ENCODE measurements around the gene PDE1A.

The PDE1A gene

DNA sequence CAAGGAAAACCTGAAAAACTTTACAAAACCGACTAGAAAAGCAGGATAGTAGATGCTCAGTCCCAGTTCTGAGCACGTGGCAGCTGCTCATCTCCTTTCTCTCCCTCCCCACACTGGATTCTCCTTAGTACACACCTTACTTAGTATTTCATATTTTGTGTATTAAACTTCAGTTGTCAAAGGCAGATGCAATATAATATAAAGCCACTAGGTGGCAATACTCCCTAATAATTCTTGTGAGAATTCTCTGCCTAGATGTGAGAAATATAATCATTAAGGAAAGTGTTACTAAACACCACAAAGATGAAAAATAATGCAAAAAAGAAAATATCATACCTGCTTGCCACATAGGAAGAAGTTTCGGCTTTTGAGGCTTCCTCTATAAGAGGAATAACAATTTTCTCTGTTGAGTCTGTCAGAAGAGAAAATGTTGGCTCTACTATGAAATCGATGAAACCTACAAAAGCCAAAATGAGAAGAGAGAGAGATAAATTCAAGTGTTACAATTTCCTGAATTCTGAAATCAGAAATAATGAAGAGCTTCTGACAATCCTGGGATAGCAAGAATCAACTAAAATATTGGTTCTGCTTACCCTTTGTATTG, 240.6 kb downstream of the PDE1A start:
- peak; percentile 42 for DNase-seq

DNA sequence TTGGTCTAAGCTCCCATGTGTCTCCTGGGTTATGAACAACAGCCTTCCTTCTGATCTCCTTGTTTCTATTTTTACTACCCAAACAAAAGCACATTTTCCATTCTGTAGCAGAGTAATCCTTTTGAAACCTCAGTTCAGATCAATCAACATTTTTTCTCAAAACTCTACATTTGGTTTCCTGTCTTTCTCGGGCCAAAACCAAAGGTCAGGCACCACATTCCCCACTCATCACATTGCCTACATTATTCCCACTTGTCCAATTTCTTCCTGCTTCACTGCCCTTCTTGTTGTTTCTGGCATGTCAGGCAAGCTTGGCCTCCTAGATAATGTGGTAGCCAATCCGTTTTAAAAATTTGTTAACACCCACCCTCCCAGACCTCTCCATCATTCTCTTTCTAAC, 244.4 kb downstream of the PDE1A start:
- no peak for DNase-seq

DNA sequence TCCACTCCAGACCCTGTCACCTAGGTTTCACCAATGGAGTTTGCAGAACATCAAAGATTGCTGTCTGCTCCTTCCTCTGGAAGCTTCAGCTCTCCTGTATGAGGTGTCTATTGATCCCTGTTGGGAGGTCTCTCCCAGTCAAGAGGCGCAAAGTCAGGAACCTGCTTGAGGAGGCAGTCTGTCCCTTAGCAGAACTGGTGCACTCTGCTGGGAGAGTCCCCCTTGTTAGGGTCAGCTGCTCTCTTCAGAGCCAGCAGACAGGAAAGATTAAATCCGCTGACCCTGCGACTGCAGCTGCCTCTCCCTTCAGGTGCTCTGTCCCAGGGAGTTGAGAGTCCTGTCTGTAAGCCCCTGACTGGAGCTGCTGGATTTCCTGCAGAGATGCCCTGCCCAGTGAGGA, 245.5 kb downstream of the PDE1A start:
- no peak for DNase-seq

DNA sequence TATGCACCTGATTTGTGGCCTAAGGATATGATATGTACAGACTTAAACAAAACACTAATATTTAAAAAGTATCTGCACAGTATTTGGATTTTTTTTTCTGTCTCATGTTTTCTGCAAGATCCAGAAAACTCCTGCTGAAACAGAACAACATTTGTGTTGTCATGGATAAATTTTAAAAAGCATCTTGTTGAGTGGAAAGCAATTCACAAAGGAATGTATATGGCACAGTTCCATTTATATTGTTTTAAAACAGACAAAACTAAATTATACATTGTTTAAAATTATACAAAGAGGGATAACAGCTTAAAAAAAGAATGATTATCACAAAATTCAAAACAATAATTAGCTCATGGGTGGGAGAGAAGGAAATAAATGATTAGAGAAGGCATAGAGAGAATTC, 247.7 kb downstream of the PDE1A start:
- DNase-seq: no peak

DNA sequence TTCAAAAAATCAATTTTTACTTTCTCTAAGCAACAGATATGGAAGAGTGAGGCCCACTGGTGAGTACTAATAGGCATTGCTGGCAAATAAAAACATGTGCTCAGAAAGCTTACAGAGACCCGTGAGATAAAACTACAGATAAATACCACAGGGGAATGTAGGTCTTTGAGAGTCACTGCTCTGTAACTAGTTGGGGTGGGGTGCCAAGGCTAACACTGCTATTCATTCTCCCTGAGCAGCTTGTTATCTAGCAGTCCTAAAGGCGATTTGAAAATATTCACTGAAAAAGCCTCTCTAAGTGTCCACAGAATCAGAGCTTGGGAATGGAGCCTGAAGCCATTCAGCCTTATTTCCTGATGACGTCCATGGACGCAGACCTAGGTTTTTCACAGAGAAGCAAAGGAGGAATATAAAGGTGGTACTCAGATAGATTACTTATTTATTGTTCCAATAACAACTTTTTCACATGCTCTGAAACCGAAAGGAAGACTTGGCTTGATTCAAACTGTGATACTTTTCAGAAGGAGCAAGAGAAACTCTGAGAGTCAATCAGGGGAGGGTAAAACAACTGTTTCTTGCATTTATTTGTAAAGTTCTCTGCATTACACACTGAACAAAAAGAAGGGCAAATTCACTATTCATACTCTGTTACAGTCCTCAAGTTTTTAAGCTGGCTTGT, 252.8 kb downstream of the PDE1A start:
- no peak for DNase-seq

DNA sequence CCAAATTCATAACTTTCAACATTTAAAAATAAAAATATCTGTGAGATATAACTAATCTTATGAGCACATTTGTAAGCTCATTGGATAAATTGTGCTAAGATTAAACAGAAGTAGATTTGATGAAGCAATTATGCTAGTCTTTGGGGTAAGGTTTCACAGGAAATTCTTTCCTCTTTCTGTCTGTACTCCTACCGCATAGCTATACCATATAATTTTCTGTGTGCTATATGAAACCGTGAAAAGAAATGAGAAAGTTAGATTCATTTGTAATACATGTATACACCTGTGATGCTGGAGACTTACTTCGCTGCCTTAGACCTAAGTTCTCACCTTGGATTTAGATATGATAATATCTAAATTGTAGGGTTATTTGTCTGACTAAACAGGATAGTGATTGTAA, 256.5 kb downstream of the PDE1A start:
- no peak for DNase-seq

DNA sequence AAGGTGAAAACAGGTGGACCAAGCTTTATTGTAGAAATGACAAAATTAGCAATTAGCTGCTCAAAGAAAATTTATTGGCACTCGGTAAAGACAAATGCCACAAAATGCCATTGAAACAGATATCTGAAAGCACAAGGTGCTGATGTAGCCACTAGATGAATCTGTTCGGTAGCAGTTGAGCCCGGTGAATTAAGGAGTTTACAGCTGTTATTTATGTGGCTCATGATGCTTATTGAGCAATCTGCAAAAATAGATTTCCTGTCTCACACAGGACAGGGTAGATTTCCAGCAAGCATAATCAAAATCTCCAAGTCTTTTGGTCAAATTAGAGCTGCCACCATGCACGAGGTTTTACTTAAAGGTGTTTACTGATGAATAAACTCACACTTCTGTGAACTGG, 259.0 kb downstream of the PDE1A start:
- no peak for DNase-seq

DNA sequence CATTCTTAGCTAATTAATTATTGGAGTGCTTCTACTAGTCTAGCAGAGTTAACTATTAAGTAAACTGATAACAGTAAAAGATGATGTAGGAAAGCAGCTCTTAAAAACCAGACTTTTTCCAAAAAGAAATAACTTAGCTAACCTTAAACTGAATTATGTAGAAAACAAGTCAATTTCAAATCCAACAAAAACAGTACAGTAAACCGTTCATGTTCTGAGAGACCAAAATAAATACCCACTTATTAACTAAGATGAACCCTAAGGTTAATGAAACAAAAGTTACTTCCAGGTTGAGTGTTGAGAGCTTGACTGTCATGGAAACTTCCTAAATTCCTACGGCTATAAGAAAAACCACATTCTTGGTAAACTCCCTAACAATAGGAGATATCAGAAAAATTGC, 260.0 kb downstream of the PDE1A start:
- no peak for DNase-seq

DNA sequence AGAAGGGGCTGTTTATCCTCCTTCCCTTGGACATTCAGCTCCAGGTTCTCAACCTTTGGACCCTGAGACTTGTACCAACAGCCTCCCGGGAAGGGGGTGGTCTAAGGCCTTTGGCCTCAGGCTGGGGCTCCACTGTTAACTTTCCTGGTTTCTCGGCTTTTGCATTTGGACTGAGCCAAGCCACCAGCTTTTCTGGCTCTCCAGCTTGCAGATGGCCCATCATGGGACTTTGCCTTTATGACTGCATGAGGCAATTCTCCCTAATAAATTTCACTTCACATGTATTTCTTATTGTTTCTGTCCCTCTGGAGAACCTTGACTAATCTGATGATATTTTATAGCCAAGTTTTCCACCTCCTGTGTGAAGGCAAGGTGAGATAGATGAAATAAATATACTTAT, 260.4 kb downstream of the PDE1A start:
- DNase-seq: no peak

DNA sequence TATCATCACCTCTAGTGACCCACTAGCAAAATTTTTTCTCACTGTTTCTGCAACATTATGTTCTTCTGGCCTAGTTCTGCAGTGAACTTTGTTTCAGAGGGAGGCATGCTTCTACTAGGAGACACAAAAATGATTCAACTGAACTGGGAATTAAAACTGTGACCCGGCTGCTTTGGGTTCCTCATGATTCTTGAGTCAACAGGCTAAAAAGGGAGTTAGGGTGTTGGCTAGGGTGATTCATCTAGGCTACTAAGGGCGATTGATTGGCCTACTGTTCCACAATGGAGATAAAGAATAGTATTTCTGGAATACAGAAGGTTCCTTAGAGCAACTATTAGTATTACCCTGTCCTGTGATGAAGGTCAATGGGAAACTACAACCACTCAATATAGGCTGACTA, 261.6 kb downstream of the PDE1A start:
- no peak for DNase-seq

DNA sequence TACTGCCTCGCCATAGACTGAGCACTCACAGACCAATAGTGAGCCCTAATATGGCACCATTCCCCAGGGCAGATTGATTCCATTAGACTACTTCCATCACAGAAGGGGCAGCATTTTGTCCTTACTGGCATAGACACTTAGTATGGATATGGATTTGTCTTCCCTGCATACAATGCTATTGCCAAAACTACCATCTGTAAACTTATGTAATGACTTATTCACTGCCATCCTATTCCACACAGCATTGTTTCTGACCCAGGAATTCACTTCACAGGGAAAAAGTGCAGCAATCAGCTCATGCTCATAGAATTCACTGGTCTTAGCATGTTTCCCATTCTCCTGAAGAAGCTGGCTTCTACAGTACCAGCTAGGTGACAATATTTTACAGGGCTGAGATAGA, 262.1 kb downstream of the PDE1A start:
- DNase-seq: no peak

DNA sequence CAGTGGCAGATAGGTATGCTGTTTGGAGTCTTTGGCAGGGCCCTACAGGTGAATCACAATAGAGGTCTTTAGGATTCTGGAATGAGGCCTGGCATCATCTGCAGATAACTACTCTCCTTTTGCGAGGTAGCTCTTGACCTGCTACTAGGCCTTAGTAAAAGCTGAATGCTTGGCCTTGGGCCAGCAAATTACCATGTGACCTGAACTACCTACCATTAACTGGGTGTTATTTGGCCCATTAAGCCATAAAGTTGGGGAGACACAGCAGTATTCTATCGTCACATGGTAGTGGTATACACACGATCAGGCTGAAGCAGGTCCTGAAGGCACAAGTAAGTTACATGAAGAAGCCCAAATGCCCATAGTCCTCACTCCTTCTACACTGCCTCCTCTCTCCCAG, 263.0 kb downstream of the PDE1A start:
- no peak for DNase-seq

DNA sequence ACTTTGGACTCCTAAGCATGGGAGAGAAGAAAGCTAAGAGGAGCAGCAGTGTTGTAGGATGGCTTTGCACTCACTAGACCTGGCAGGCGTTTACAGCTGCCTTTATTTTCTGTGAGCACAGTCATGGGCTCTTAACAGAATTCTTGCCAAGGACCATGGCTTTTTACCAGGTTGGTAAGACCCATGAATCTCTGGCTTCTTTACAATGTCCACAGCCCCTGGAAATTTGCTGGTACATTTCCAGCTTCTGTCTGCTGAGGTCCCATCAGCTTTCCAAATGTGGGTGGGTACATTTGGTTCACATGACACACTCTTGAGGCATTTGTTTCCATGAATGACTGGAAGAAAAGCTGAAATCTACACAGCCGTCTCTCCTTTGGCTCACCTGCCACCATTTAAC, 278.5 kb downstream of the PDE1A start:
- DNase-seq: no peak

DNA sequence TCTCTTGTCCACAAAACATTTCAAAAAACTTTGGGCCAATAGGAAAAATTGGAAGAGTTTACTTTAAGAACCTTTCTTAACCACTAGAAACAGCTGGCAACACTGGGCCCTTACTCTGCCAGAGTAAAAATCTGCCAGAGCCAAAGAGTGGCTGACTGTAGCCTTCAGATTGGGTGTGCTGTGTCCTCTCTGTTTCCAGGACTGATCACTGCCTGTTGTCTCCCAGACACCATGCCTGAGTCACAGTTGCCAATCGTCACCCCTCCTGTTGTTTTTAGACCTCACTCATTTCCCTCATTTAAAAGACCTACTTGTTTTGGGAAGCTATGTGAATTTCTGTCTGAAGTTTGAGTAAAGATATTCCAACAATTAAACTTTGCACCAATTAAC, 282.1 kb downstream of the PDE1A start:
- no peak for DNase-seq

DNA sequence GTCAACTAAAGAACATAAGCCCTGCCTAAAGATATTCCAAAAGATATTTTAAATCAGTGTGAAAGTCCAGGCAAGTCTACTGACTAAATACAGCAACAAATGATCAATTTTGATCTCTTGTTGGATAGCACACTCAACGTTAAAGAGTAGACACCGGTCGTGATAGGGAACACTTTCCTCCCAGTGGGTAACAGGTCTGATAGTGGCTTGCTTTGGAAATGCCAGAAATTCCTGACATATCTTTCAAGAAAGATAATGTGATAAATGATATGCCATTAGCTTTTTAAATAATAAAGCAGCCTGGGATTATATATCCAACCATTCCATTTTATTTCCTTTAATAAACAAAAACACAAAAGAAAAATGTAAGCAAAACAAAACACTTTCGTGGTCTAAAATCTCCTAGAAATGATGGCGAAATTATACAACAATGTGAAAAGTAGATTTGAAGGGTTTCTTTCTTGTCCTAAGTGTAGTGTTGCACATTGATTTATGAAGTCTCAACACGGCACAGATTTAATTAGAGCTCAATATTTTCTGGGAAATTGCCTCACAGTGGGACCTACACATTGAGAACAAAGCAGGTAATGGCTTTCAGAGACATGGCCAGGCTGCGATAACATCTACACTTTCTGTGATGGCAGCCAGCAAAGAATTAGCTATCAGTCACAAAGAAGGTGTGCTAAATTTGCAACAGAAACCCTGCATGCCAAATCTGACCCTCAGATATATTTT, 282.6 kb downstream of the PDE1A start:
- no peak for DNase-seq

DNA sequence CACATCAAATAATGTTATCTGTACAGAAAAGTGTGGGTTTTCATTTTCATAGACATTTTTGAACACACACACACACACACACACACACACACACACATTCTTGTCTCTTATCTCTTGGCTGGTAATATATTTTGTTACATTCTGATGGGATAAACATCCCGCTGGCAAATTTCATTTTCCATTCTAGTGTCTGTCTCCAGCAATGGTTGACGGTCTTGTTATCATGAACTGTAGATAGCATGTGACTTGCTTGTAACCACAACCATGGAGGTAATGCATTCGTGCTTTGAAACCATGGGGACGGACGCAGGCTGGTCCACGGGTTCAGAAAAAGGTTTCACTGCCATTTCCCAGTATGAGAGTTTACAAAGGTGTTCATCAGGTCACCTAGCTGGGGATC, 284.8 kb downstream of the PDE1A start:
- no peak for DNase-seq

DNA sequence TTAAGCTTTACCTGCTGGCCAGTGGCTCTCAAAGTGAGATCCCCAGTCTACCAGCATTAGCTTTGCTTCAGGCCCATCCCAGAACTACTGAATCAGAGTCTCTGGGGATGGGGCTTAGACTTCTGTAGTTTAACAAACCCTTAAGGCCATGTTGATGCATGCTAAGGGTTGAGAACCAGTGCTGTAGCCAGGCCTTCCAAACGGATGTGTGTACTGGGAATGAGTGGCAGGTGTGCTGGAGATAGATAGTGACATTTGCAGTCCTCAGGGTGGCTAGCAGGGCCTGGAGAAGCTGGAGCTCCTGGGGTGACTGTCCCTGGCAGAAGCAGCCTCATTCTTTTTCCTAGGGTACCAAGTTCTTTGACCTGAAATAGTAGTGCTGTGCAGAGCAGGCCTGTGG, 292.6 kb downstream of the PDE1A start:
- DNase-seq: no peak

DNA sequence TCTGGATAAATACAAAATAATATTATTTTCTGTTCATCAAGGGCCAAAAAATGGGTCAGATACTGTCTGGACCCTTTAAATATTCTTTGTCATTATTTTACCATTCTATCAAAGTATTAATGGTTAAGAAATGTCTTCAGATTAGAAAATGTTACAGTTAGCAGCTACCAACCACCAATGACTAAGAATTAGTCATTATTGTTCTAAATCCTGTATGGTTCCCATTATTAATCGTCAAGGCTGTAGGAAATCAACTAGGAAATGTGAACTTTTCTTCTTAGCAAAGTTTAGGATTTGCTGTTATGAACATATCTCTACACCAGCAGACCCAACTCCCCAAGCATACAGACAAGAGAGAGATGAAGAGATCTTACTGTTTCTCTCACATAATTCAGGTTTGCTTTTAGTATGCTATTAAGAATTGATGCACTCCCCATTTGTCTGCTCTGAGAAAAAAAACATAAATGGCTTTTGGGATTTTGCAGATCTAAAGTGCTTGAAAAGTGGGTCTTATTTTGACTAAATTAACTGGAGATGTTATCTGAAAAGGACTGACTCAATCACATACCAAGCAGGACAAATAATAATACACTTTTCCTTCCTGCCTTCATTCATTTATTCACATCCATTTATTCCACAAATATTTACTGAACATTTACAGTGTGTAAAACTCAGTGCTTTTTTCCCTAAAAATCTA, 293.5 kb downstream of the PDE1A start:
- no peak for DNase-seq

DNA sequence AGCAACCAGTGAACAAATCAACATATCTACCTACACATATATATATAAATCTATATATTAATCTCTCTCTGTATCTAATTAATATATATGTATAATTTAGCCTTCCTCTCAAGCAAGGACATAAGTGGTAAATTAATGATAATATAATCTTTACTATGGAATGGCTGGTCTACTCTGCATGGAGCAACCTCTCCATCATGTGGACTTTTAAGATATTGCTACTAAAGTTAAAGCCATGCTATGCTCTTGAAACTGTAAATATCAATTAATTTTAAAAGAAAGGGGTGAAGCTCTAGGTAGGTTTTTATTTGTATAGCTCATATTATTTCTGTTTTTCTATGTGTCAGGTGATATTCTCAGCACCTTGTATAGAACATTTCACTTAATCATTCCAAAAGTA, 294.2 kb downstream of the PDE1A start:
- no peak for DNase-seq

DNA sequence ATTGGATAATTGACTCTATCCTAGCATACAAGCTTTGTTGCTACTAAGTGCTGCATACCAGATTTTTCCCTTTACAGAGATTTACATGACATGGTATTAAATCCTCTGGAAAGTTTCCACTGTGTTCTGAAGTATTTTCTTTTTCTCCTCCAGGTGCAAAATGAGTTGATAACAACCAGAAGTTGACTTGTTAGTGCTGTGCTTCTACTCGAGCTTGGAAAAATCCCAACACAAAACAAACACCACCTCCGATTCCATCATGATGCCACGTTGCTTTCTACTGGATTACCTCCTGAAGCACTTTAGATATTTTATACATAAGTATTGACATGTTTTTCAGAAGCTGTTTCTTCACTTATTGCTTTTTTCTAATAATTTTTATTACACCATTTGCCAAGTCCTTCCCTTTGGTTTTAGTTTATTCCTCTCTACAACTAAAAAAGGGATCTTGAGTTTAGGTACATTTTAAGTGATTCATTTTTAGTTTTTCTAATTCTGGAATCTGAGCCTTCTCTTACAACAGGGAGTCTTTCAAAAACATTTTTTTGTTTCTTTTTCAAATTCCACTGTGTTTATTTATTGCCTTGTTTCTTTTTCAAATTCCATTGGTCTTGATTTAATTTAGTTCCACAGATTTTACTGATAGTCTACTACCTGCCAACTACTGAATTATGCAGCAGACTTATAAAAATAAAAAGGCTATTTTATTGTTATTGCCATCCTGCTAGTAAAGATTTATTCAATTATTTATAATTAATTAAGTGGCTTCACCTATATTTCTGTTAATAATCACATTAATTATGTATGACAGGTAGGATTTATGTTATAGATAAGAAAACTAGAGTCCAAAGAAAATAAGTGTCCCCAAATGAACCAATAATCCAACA, 297.8 kb downstream of the PDE1A start:
- DNase-seq: no peak

DNA sequence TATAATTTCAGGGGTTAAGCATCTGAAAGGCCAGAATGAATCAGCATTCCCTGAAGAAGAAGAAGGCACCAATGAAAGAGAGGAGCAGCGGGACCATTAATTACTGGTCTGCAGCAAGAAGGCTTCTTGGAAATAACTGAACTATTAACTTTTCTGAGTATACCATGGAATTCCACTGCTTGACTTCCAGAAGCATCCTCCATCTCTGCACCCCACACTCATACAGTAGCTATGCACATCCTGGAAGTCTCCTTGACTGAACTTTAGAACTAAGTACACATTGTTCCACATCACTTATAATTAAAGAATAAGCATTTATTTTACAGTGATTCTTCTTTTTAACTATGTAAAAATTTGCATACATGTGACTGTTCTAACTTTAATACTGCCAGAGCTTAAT, 309.6 kb downstream of the PDE1A start:
- DNase-seq: no peak

DNA sequence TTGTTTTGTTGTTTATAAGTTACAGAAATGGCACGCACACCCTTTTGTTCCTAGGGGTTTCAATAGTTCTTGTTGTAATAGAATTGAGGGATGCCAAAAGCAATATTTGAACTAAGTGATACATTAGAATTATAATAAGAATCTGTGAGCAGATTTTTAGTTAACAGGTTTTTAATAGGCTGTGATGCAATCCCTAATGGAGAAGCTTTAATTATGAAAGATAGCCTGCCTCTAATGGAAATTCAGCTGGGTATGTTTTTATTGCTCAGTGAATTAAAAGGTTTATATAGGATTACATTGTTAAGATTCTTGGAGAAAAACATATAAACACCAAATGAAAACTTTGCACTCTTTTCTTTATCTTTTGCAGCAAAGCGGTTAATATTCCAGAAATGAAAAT, 310.1 kb downstream of the PDE1A start:
- DNase-seq: no peak

DNA sequence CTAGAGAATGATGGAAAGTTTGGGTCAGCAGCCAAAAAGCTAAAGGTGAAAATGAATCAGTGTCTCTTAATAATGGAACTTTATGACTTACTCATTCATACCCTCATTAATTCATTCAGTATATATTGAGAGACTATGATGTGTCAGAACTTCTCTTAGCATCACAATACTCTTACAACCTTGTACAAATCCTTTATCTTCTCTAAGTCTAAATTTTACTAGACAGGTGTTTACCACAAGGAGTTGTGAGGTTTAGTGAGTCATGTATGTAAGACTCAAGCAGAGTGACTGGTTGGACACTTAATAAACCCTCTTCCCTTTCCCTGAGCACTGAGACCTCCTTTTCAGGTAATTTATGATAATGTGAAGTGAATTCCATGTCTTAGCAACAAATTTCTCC, 311.6 kb downstream of the PDE1A start:
- no peak for DNase-seq
